VCaP (cell line): ENCODE results near the gene LIMD2.

Experiments used
- H3K27ac ChIP-seq: fragments of 450-650 bp; 2 replicates; pipeline ENCODE4 v1.5.1; 2017
- TF ChIP-seq, protein P1 (sequence below): fragments of 450-650 bp; conservative IDR thresholded peaks from 2 replicates; pipeline ENCODE4 v1.5.1; 2017; ENCODE audit warnings: mild to moderate bottlenecking, moderate library complexity

LIMD2 gene

DNA sequence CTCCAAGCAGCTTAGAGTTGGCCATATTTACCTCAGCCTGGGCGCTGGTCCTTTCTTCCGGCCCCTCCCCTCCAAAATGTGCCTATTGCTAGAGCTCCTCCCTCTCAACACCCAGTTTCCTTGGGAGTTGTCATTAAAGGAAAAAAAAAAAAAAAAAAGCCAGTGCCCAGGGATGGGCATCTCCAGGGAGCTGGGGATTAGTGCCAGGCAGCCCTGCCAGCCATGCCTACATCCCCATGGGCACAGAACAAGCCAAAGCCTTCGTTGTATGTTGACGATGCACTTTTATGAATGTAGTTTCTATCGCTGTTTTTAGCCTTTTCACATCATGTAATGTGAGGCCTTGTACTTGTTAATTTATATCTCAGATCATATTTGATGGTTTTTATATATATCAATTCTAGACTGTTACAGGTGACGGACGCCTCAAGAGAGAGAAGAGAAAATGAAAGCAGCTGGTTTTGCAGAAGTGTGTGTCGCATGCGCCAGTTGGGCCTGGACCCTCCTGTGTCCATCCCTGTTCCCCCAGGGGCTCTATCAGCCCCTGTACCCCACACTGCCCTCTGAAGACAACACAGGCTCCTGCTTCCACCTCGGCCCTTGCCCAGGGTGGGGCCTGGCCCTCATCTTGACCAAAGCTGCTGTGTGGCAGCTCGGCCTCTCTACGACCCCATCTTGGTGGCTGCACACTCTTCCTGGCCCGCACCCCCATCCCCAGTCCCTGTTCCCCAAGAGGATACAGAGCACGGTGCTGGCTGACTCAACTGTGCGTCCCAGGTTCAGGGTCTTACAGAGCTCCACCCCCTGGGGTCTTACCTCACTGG lies 4.8 kb downstream of the LIMD2 start:
- TF ChIP-seq, protein P1, sequence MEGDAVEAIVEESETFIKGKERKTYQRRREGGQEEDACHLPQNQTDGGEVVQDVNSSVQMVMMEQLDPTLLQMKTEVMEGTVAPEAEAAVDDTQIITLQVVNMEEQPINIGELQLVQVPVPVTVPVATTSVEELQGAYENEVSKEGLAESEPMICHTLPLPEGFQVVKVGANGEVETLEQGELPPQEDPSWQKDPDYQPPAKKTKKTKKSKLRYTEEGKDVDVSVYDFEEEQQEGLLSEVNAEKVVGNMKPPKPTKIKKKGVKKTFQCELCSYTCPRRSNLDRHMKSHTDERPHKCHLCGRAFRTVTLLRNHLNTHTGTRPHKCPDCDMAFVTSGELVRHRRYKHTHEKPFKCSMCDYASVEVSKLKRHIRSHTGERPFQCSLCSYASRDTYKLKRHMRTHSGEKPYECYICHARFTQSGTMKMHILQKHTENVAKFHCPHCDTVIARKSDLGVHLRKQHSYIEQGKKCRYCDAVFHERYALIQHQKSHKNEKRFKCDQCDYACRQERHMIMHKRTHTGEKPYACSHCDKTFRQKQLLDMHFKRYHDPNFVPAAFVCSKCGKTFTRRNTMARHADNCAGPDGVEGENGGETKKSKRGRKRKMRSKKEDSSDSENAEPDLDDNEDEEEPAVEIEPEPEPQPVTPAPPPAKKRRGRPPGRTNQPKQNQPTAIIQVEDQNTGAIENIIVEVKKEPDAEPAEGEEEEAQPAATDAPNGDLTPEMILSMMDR, result no peak
- H3K27ac ChIP-seq, result no peak overlapping the region

DNA sequence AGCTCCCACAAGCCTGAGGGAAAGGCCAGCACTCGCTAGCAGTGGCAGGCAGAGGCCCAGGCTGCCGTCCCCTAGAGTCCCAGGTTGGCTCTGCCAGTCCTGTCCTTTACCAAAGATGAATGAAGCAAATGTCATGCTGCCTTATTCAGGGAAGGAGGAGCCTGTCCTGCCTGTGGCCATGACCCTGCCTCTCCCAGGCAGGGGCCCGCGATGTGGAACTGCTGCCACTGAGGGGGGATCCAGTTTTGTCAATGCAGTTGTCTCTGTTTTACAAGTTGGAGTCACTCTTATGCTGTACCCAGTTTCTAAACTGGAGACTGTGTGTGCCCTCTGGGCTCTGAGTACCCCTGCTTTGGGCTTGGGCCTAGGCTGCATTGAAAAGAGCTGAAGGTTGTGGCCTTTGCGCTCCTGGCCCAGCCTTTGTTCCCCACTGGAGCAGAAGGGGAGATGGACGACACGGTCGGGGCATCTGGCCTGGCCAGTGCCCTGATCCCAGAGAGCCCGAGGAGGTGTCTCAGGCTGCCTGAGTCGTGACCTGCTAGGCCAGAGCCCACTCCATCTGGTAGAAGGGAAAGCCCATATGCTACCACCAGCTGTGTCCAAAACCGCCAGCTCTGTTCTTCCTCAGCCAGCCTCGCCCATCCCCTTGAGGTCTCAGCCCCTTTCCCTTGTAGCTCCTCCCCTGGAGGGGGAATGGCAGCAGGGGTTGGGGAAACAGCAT lies 5.5 kb downstream of the LIMD2 start:
- TF ChIP-seq, protein P1, result no peak
- H3K27ac ChIP-seq, result no peak overlapping the region

DNA sequence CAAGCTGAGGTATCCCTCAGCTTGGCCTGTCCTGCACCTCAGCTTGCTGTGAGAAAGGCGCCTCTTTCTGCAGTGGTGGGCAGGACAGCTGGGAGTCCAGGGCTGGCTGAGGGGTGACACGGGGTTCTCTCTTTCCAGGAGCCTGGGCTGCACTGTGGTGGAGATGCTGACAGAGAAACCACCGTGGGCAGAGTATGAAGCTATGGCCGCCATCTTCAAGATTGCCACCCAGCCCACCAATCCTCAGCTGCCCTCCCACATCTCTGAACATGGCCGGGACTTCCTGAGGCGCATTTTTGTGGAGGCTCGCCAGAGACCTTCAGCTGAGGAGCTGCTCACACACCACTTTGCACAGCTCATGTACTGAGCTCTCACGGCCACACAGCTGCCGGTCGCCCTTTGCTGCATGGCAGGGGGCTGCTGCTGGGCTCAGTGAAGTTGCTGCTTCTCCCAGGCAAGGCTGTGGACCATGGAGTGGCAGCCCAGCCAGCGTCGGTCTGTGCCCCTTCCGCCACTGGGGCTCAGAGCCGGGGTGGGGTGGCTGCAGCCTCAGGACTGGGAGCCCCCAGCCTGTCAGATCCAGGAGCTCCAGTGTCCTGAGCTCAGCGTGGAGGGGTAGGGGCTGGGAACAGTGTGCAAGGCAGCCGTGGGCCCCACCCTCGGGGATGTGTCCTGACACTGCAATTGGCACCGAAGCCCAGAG lies 6.4 kb downstream of the LIMD2 start:
- TF ChIP-seq, protein P1, result no peak

DNA sequence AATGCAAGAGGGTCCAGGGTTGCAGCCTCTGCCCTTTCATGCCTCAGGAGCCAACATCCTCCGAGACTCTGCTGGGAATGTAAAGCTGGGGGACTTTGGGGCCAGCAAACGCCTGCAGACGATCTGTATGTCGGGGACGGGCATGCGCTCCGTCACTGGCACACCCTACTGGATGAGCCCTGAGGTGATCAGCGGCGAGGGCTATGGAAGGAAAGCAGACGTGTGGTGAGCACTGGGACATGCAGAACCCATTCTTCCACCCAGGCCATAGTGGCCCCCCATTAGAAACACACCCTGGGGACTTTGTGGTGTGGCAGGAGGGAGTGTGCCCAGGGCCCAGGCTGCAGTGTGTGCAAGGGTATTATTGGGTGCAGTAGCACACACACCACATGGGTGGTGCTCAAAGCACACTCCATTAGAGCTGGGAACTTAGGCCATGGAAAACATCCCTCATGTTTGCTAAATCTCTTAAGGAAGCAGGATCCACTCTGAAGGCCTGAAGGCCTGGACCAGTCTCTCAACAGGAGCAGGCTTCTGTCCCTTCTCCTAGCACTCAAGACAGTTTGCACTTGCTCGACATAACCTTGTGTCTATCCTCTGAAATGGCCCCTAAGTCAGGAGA lies 7.6 kb downstream of the LIMD2 start:
- no peak overlapping the region for H3K27ac ChIP-seq
- TF ChIP-seq, protein P1, result no peak

More for the DNA sequence above, 6.4 kb downstream of the LIMD2 start:
- H3K27ac ChIP-seq, result no peak overlapping the region

DNA sequence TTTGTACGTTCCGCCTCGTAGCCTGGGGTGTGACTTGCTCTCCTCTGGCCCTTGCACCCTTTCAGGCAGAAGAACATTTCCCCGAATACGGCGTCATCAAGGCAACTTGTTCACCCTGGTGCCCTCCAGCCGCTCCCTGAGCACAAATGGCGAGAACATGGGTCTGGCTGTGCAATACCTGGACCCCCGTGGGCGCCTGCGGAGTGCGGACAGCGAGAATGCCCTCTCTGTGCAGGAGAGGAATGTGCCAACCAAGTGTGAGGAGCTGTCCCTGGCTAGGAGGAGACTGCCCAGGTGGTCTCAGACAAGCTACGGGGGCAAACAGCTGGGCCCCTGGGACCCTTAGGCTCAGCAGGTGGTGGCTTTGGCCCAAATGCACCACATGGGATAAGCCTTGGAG lies 10.4 kb downstream of the LIMD2 start:
- H3K27ac ChIP-seq, result no peak overlapping the region
- TF ChIP-seq, protein P1, result no peak

DNA sequence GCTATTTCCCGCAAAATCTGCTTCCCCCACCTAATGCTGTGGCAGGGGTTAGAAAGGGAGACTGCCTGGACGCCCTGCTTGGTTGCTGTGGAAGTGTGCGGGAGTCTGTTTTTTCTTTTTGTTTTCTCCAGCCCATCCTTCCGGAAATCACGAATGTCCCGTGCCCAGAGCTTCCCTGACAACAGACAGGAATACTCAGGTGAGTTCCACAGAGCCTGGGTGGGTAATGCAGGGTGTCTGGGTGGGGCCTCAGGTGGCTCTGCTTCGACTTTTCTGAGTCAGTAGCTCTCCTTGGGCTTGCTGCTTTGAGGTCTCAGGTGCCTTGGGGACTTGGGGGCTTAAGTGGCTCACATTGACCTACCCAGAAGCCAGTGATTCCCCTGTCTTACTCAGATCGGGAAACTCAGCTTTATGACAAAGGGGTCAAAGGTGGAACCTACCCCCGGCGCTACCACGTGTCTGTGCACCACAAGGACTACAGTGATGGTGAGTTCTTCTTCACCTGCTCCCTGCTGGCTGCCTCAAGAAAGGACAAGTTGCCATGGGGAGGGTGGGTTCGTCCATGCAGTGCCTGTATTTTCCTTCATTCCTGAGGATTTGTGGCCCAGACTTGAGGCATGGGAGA lies 11.4 kb downstream of the LIMD2 start:
- TF ChIP-seq, protein P1, result no peak
- no peak overlapping the region for H3K27ac ChIP-seq
